ENCODE measurements around the gene PPP6R3. TPM values are rescaled to one million over a fixed set of nuclear protein-coding genes. Genes with fewer than 3 reads are reported as not detected.

The PPP6R3 gene
- total RNA-seq, 1 donor from 2014 or later: 86.6 TPM

- DNase-seq (ENCODE audit: extremely low read depth, low read depth, low spot score): no peak
These were observed 20.4 kb downstream of the PPP6R3 start for GRCh38 chr11:68480852-68481510.

- no peak for DNase-seq (ENCODE audit: extremely low read depth, low read depth, low spot score)
These were observed 21.2 kb downstream of the PPP6R3 start for GRCh38 chr11:68481579-68482240.

GRCh38 chr11:68488623-68489022 lies 28.1 kb downstream of the PPP6R3 start:
- no peak for DNase-seq (ENCODE audit: extremely low read depth, low read depth, low spot score)

- no peak for DNase-seq (ENCODE audit: extremely low read depth, low read depth, low spot score)
These were observed 34.7 kb downstream of the PPP6R3 start for GRCh38 chr11:68495220-68495729.

DNA sequence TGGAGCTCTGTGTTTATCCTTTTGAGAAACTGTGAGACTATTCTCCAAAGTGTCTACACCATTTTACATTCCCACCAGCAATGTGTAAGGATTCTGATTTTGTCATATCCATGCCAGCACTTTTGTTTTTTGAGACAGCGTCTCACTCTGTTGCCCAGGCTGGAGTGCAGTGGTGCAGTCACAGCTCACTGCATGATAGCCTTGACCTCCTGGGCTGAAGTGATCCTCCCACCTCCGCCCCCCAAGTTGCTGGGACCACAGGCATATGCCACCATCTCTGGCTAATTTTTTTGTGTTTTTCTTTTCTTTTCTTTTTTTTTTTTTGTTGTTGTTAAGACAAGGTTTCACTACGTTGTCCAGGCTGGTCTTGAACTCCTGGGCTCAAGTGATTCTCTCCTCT lies 35.3 kb downstream of the PPP6R3 start:
- no peak for DNase-seq (ENCODE audit: extremely low read depth, low read depth, low spot score)

- DNase-seq (ENCODE audit: extremely low read depth, low read depth, low spot score): no peak
These were observed 37.2 kb downstream of the PPP6R3 start for GRCh38 chr11:68497761-68498160.

- DNase-seq (ENCODE audit: extremely low read depth, low read depth, low spot score): no peak
These were observed 37.8 kb downstream of the PPP6R3 start for GRCh38 chr11:68498321-68498720.

DNA sequence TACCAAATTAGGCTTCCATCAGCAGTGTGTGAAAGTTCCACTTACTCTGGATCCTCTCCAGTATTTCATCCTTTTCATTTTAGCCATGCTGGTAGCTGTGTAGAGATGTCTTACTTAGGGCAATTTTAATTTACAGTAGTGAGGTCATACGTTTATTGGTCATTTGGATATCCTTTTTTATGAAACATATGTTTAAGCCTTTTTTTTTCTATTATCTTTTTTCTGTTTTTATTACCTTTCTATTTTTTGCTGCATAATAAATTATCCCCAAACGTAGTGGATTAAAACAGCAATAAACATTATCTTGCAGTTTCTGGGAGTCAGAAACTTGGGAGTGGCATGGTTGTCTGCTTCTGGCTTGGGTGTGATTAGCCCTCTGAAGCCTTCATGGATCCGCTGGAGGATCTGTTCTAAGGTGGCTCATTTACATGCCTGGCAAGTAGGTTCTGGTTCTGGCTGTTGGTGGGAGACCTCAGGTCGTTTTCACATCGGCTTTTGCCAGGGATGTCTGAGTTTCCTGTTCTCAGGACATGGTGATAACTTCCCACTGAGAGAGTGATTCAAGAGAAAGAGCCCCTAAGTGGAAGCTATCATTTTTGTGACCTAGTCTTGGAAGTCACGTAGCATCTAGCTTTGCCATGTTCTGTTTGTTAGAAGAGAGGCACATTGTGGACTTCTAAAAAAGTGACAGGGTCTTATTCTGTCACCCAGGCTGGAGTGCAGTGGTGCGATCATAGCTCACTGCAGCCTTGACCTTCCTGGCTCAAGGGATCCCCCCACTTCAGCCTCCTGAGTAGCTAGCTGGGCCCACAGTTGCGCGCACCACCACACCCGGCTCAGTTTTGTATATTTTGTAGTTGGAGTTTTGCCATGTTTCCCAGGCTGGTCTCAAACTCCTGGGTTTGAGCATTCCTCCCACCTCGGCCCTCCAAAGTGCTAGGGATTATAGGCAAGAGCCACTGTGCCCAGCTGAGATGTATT lies 38.6 kb downstream of the PPP6R3 start:
- DNase-seq (ENCODE audit: extremely low read depth, low read depth, low spot score): no peak

DNA sequence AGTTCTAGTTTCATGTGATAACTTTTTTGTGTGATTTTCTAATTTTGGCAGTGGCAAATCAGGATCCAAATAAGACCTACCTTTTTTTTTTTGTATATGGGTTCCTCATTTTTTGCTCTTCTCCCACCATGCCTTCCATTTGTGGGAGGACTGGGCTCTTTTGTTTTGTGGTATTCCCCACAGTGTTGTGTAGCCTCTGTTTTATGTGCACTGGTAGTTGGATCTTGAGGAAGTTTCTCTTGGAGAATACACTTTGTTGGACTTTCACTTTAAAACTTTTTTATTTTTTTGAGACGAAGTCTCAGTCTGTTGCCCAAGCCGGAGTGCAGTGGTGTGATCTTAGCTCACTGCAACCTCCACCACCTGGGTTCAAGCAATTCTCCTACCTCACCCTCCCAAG lies 39.7 kb downstream of the PPP6R3 start:
- DNase-seq (ENCODE audit: extremely low read depth, low read depth, low spot score): no peak

GRCh38 chr11:68501813-68502212 lies 41.3 kb downstream of the PPP6R3 start:
- DNase-seq (ENCODE audit: extremely low read depth, low read depth, low spot score): no peak

DNA sequence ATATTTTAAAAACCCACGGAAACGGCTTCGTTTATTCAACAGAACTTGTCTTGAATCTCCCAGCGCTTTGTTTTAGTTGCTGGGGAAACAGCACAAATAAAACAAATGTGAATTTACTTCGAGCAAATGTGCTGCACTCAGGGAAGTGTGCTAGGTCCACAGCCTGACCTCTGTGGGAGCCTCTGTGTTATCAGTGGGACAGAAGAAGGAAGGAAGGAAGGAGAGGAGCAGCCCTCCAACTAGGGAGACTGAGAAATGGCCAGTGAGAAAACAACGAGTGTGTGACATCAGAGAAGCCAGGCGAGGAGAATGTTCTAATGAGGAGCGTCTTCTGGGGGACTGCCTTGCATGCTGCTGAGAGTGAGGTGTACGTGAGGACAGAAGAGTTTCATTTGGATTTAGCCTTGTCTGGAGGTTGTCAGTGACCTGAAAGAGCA lies 42.7 kb downstream of the PPP6R3 start:
- DNase-seq (ENCODE audit: extremely low read depth, low read depth, low spot score): peak; percentile 82

GRCh38 chr11:68503792-68504191 lies 43.2 kb downstream of the PPP6R3 start:
- no peak for DNase-seq (ENCODE audit: extremely low read depth, low read depth, low spot score)

- DNase-seq (ENCODE audit: extremely low read depth, low read depth, low spot score): no peak
These were observed 44.0 kb downstream of the PPP6R3 start for GRCh38 chr11:68504432-68505066.

- no peak for DNase-seq (ENCODE audit: extremely low read depth, low read depth, low spot score)
These were observed 45.0 kb downstream of the PPP6R3 start for GRCh38 chr11:68505596-68505995.

DNA sequence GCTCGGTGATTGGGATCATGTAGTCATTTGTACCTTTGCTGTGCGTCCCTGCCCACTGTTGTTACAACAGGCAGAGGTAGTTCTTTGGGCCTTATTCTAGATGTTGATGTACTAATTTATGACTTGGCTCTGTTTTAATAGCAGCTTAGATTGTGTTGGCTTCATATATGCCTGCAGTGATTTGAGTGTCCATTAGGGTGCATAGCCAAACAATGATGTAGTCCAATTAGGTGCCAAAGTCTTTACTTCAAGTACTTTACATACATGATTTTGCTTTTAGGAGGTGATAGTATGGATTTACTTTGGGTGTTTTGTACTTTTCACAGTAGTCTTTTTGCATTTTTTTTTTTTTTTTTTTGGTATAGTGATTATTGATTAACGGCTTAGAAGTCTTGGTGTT lies 46.4 kb downstream of the PPP6R3 start:
- no peak for DNase-seq (ENCODE audit: extremely low read depth, low read depth, low spot score)

DNA sequence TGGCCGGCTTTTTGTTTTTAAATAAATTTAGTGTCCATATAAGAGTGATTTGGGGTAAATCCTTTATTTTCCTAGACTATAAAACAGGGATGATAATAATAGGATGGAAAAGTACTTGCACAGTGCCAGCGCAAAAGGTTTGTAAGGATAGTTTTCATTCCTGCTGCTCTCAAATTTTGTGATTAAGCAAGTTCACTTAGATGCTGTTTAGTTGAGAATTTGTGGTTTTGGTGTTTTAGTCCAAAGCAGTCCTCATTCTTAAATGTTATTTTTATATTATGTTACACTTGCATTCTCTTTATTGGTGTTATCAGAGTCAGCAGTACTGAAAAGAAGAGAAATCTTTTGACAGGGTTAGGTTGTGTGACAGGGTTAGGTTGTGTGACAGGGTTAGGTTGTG lies 47.9 kb downstream of the PPP6R3 start:
- DNase-seq (ENCODE audit: extremely low read depth, low read depth, low spot score): no peak

DNA sequence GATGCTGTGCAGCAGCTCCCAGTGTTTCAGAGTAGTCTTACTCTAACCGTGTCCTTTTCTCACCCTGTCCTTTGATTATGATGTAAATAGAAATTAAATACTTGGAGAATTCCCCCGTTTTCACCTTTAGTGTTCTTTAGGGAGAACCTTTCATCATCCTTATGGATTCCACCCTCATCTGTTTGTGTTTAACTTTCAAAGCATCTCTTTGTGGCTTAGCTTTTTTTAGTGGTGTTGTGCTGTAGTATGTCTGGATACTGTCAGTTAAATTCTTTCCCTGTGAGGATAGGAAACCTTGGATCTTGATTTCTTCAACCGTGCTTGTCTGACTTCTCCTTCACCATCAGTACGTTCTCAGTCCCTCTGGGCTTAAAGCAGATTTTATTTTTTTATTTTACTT lies 48.5 kb downstream of the PPP6R3 start:
- no peak for DNase-seq (ENCODE audit: extremely low read depth, low read depth, low spot score)

DNA sequence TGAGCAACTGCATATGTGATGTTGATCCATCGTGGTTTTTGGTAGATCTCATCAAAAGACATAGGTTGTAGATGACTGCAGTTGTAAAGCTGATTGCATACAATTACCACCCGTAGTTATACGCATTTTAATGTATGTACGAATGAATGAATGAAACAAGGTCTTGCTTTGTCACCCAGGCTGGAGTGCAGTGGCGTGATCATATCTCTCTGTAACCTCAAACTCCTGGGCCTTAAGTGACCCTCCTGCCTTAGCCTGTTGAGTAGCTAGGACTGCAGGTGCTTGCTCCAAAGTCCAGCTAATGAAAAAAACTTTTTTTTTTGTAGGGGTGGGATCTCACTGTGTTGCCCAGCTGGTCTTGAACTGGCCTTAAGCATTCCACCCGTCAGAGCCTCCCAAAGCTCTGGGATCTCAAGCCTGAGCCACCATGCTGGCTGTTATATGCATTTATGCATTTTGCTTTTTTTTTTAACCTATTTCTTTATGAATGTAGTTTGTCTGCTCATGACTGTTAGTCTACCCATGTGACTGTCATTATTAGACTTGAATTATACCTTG lies 53.5 kb downstream of the PPP6R3 start:
- no peak for DNase-seq (ENCODE audit: extremely low read depth, low read depth, low spot score)

- no peak for DNase-seq (ENCODE audit: extremely low read depth, low read depth, low spot score)
These were observed 56.7 kb downstream of the PPP6R3 start for GRCh38 chr11:68517121-68517741.

DNA sequence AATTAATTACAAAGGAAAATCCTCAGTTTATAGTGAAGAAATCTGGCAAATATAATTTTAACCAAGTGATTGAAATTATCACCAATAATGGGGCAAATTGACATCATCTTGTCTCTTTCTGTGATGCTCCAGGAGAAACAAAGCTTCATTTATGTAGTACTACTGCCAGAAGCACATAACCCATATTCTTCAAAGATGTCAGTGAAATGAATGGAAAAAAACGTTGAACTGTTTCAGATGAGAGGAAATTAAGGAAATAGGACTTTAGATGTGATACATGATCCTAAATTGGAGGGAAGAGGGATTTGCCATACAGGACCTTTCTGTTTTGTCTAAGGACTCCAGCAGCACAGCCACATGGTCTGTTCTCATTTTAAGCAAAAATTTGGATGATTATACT lies 57.6 kb downstream of the PPP6R3 start:
- DNase-seq (ENCODE audit: extremely low read depth, low read depth, low spot score): no peak
